Amniotic stem cell (primary cell): ENCODE measurements around the gene ASPSCR1.

ENCODE experiments used
- DNase-seq: peaks from one replicate; lab custom pipeline; 2025; lab: John Stamatoyannopoulos, UW

ASPSCR1 gene

GRCh38 chr17:82013341-82013740 lies 35.9 kb downstream of the ASPSCR1 start:
- DNase-seq, result no peak

GRCh38 chr17:82013772-82014321 lies 36.4 kb downstream of the ASPSCR1 start:
- DNase-seq, result no peak

- DNase-seq, result no peak
Measured at GRCh38 chr17:82014432-82014831, 37.0 kb downstream of the ASPSCR1 start.

- DNase-seq, result no peak
Measured at GRCh38 chr17:82014971-82015310, 37.5 kb downstream of the ASPSCR1 start.

GRCh38 chr17:82015311-82015971 lies 38.0 kb downstream of the ASPSCR1 start:
- no peak for DNase-seq

- DNase-seq, result no peak
Measured at GRCh38 chr17:82016061-82016874, 38.8 kb downstream of the ASPSCR1 start.

GRCh38 chr17:82016875-82017459 lies 39.5 kb downstream of the ASPSCR1 start:
- no peak for DNase-seq

GRCh38 chr17:82017612-82018151 lies 40.3 kb downstream of the ASPSCR1 start:
- no peak for DNase-seq

- no peak for DNase-seq
Measured at GRCh38 chr17:82018152-82018988, 40.9 kb downstream of the ASPSCR1 start.

GRCh38 chr17:82018989-82019689 lies 41.7 kb downstream of the ASPSCR1 start:
- no peak for DNase-seq

GRCh38 chr17:82019690-82020571 lies 42.5 kb downstream of the ASPSCR1 start:
- DNase-seq, result no peak

GRCh38 chr17:82020572-82021106 lies 43.2 kb downstream of the ASPSCR1 start:
- no peak for DNase-seq

GRCh38 chr17:82021107-82021899 lies 43.9 kb downstream of the ASPSCR1 start:
- DNase-seq, result no peak

GRCh38 chr17:82021900-82022309 lies 44.5 kb downstream of the ASPSCR1 start:
- no peak for DNase-seq

- no peak for DNase-seq
Measured at GRCh38 chr17:82022310-82022980, 45.0 kb downstream of the ASPSCR1 start, which contains the start of gene CENPX. CENPX (minus strand) TSS chr17:82022878; CDS start chr17:82022861, 17 bp downstream.

GRCh38 chr17:82022981-82023446 lies 45.6 kb downstream of the ASPSCR1 start, which contains the start of gene LRRC45:
LRRC45 (plus strand) TSS chr17:82023305; CDS start chr17:82023644, 339 bp downstream.
- peak; percentile 98 for DNase-seq

GRCh38 chr17:82023447-82024241 lies 46.2 kb downstream of the ASPSCR1 start:
- DNase-seq, result no peak
